ENCODE results near the gene RNH1.

DNA sequence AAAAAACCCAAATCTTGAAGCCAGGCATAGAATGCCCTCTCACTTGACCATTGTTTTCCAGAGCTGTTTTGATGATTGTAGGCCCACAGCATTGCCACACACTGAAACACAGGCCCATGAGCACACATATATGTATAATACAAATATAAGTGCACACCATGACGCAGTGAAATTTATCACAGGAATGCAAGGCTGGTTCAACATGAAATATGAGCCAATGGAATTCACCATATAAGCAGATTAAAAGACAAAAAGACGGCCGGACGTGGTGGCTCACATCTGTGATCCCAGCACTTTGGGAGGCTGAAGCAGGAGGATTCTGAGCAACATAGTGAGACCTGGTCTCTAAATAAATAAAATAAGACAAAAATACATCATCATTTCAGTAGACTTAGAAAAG is 9.4 kb upstream of the RNH1 start:
- TF ChIP-seq POLR2A (IDR thresholded peaks at IDR 0.05; ENCODE audit: low read depth, low read length): no peak
- no peak for TF ChIP-seq POU2F2 (IDR thresholded peaks at IDR 0.05; ENCODE audit: low read depth, low read length)
- TF ChIP-seq PAX5 (IDR thresholded peaks at IDR 0.05; ENCODE audit: insufficient read depth, low read length, severe bottlenecking): no peak
- TF ChIP-seq POLR2AphosphoS5 (IDR thresholded peaks at IDR 0.05; ENCODE audit: low read depth, low read length): no peak
- TF ChIP-seq TAF1 (IDR thresholded peaks at IDR 0.05; ENCODE audit: low read depth, low read length): no peak
